Activated CD4-positive, CD25-positive, alpha-beta regulatory T cell (primary cell): ENCODE results near the gene ASS1.

Source experiments
- DNase-seq, 4 experiments: peaks; one replicate each; lab custom pipeline; 2025; lab: John Stamatoyannopoulos, UW

The ASS1 gene

DNA sequence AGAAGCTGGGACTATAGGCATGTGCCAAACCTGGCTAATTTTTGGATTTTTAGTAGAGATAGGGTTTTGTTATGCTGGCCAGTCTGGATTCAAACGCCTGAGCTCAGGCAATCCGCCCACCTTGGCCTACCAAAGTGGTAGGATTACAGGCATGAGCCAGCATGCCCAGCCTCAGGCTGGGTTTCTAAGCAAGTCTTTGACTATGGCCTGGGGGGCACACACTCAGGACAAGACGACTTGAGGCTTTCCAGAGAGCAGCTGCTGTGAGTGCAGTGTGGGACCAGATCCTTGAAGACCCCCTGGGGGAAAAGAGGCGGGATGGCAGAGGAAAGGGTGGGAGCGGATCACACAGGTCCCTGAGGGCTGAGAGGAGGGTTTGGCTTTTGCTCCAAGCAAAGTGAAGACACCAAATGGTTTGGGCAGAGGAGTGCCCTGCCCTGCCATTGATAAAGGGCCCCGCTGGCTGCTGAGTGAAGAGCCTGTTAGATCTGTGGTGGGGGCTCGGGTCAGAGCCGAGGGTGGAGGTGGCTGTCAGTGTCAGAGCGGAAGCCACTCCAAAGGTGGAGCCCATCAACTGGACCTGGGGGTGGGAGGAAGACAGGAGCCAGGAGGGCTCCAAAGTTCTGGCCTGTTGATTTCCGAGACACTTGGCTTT, 87.8 kb downstream of the ASS1 start:
- DNase-seq, result no peak

DNA sequence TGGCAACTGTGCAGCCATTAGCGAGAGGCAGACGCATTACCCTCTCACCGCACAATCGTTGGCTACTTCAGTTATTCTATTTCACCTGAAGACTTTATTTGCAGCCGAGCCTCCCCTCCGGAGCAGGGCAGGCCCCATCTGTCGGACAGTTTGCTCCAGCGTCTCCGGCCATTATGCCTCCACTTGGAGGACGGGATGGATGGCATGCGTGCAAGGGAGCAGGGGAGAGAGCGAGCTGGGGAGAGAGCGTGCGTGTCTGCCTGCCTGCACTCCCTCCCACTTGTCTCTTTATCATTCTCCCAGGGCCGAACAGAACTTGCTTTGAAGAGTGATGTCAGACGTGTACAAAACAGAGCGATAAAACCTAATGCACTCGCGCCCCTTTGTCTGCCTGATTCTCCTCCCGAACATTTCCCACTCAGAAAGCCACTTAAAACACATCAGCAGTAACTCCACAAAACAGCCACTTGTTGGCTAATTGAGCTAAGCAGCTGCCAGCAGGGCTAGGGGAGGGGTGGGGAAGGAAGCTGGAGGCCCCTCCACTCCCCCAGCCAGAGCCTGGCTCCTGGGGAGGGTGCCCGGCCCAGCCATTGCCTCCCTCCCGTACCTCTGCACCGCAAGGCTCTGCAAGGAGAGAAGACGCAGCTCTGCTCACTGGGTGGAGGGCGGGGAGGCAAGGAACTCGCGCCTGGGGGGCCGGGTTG, 91.2 kb downstream of the ASS1 start:
- DNase-seq, result no peak

DNA sequence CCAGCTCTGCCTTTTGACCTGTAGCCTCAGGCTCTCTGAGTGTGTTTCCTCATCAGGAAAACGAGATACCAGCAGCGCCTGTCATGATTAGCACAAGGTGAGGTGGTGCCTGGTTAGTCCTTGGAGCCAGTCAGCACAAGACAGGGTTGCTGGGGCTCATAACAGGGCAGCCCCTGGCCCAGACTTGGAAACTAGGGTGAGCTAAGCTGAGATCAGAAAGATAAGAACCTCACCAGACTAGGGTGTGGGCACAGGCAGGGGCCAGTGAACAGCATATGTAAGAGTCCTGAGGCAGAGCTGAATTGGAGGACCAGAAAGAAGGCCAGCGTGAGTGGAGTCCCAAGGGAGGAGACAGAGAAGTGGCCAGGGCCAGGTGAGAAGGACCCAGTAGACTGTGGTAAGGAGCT, 91.9 kb downstream of the ASS1 start:
- DNase-seq, result no peak

DNA sequence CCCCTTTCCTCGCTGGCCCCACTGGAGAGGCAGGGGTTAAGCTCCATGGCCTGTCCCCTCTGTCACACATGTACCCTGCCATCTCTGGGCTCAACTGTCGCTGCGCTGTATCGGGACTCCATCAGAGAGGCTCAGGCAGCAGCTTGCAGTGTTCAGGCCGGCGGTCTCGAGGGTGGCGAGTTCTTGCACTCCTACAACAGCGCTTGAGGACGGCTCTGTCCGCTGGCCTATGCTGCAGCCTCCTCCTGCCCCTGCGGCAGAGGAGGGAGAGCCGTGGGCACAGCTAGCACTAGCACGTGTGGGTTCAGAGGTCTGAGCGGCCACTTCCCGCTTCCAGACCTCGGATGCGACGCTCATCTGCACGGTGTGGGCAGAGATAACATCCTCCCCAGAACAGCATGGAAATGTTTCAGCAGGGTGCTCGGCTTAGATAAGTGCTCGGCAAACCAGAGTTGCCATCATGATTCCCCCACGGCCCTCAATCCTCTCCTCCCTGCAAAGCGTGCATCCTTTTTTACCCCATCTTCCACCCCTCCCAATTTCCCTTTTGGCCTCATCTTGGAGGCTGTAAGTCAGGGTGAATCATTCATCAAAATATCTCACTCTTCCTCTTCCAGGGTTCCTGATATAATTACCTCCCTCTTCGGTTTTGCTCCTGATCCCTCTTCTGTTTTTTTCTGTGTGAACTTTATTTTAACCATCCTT, 92.7 kb downstream of the ASS1 start:
- DNase-seq, result no peak

DNA sequence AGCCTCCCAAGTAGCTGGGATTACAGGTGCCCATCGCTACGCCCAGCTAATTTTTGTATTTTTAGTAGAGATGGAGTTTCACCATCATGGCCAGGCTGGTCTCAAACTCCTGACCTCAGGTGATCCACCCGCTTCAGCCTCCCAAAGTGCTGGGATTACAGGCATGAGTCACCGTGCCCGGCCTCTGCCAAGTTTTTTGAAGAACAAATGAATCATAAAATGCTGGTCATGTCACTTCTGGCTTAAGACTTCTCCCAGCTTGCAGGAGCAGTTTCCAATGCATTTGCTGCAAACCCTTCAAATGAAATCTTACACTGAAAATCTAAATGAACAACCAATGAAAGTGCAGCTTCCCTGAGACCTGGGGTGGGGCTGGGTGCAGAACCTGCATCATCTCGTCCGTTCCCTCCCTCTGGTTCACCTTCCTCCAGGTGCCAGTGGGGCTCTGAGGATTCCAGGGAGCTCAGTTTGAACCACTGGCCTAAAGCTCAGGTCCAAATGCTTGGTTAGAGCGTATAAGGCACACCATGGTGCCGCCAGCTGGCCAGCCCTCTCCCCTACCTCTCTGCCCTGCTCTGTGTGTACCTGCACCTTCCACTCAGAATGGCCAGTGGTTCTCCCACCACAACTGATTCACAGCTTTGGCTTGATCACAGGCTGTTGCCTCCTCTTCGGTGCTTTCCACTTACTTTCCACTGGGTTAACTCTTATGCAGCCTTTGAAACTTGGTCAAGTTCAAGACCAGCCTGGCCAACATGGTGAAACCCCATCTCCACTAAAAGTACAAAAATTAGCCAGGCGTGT, 94.9 kb downstream of the ASS1 start:
- DNase-seq, result no peak

DNA sequence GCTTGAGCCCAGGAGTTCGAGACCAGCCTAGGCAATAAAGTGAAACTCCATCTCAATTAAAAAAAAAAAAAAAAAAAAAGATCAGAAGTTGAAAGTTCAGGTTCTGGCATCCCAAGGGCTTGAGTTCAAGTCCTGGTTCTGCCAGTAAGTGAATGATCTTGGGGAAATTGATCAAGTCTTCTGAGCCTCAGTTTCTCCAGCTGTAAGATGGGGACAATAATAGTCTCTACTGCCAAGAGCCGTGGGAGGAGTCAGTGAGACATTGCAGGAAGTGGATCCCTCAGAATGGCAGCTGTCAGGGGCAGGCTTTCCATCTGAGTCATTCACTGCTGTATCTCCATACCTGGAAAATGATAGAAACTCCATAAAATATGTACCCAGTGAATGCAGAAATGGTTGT, 96.8 kb downstream of the ASS1 start:
- DNase-seq, result no peak

DNA sequence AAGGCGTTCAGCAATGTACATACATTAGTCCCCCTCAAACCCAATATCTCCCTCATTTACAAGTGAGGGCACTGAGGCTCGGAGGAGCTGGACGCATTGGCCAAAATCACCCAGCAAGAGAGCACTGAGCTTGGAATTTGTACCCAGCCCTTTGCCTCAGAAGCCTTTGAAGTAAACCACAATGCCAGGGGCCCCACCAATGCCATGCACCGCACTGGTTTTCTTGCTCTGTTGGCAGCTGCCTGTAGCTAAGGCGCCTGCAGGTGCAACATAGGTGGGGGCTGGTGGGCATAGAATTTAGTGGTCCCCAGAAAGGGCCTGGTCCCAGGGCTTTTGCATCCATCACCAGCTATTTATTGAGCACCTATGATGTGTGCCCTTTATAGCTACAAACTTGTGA, 97.3 kb downstream of the ASS1 start:
- DNase-seq, result no peak

DNA sequence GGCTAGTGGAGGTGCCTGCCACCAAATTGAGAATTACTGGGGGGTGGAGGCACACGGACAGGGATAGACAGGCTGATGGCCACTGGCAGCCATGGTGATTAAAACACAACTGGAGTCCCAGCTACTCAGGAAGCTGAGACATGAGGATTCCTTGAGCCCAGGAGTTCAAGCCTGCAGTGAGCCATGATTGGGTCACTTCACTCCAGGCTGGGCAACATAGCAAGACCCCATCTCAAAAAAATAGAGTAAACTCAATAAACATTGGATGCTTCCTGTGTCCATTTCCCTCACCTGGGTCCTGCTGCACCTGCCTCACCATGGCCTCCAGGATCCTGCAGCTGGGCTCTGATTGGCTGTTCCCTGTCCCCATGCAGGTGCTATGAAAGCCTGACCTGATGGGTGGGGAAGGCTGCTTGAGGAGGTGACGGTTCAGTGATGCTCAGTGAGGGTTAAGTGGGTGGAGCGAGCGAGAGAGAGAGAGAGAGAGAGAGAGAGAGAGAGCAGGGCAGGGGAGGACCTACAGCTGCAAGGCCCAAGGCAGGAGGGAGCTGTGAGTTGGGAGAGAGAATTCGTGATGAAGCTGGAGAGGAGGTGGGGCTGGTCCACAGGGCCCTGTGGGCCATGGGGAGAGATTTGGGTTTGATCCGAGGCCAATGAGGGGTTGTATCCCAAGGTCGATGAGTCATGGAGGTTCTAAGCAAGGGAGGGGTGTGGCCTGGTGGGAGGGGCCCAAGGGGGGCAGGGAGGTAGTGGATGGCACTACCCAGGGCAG, 97.9 kb downstream of the ASS1 start:
- no peak for DNase-seq

DNA sequence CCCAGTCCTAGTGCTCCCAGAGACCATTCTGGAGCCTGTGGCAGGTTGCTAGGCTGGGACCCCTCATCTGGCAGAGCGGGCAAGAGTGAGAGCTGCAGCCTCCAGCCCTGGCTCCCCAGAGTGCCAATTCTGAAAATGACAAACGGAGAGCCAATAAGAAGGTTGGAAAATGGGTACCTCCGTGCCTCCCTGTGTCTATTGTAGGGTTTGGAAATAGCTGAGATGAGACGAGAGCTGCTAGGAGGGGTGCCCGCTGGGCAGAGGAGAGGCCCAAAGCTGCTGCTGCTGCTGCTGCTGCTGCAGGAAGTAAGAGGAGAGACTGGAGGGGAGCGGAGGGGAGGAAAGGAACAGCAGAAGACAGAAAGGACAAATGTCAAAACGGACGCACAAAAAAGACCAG, 98.6 kb downstream of the ASS1 start:
- no peak for DNase-seq

DNA sequence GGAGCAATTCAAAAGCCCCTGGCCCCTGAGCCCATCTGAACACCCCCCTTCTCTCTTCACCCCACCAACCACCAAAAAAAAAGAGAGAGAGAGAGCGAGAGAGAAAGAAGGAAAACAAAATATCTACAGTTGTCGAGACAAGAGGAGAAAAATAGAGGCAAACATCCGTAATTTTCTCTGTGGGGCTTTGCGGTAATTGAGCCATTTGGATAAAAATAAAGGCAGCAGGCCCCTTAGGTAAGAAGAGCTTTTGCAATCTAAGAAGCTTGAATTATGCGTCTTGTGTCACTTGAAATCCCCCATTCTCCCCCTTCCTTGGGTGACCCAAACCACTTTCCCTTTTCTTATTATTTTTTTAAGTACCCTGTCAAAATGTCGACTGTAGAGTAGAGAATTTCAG, 99.1 kb downstream of the ASS1 start:
- no peak for DNase-seq

DNA sequence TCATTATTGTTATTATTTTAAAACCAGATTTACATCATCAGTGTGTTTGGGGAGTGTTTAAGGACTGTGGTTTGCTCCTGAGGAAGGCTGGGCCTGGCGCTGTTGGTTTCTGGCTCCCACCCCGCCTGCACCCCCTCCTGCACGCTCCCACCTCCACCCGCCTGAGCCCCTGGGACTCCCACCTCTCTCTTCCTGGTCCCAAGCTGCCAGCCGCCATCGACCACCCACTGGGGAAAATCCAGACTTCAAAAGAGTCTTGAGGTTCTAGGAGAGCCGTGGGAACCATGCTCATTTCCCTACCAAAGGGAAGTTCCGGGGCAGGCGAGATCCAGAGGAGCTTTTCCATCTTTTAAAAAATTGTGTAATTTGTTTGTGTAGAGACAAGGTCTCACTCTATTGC, 99.6 kb downstream of the ASS1 start:
- DNase-seq, result no peak

DNA sequence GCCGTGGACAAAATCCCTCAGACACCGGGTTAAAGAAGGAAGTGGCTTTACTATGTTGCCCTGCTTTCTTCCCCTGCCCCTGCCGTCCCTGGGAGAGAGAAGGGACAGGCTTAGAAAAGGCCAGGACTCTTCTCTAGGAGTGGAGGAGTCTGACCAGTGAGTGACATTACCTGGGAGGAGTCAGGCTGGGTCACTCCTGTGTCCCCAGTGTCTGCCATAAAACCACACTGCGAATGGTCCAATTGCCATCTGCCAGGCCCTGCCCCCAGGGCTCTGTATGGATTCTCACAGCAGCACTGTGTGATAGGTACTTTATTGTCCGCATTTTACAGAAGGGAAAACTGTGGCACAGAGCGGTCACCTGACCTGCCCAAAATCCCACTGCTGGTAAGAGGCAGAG, 103.3 kb downstream of the ASS1 start:
- no peak for DNase-seq

DNA sequence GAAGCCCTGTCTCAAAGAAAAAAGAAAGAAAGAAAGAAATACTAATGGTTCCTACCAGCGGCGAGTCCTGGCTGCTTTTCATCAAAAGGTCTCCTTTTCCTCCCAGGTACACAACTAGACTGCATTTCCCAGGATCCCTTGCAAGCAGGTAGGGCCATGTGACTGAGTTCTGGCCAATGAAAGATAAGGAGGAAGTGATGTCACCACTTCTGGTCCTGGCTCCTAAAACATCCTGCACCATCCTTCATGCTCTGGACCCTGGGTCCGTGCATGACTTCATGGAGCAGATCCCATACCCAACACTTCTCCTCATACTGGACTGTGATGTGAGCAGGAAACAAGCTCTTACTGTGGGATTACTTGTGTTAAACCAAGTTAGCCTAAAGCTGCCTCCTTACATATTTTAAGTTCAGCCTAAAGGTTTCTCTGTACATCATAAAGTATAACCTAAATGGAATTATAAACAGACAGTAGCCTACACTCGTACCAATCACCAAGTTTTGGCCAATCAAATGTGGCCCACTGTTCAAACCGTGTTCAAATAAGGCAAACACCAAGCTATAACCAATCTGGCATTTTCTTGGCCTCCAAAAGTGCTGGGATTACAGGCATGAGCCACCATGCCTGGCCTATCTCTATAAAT, 104.5 kb downstream of the ASS1 start:
- no peak for DNase-seq
